K562 (cell line): ENCODE results near the gene DNMT1. TPM values are rescaled to one million over a fixed set of nuclear protein-coding genes. Genes with fewer than 3 reads are reported as not detected.

Source experiments
- ATAC-seq: fragments of 200-7000 bp; cut with Tn5 transposase; 3 replicates; pipeline ENCODE4 v1.9.1; 2020; ENCODE audit warnings: moderate library complexity
- BruUV-seq: library from RNA; stranded (reverse); fragments of 400-500 nt; replicated peaks from 2 replicates; lab custom pipeline; 2021; lab: Mats Ljungman, UMichigan
- CTCF ChIA-PET: fragments of 300-600 bp; formaldehyde crosslinking; extraction: SDS; loops from one replicate; lab custom pipeline; 2021; ENCODE audit warnings: low intra/inter-chr PET ratio; lab: Yijun Ruan, JAX
- POLR2A ChIA-PET: fragments of 300-600, 350-650 bp; sonication (Branson Sonifier 250); formaldehyde crosslinking; extraction: SDS; loops from one replicate; lab custom pipeline; 2021; ENCODE audit warnings: antibody characterized with exemption, inconsistent platforms; lab: Yijun Ruan, JAX
- DNase-seq, 4 experiments: peaks; one replicate each; pipeline versions ENCODE4 v3.0.0 to v3.0.0-alpha.2; 2011 to 2018; ENCODE audit warnings: low spot score in 3 of 4, mixed read lengths in 3 of 4; ENCODE audit errors: extremely low read depth in 1 of 4
- FAIRE-seq: peaks from 2 replicates; lab custom pipeline; 2011; peaks lifted over from hg19 to GRCh38; lab: Jason Lieb, UNC
- H2AFZ ChIP-seq: 2 replicates; pipeline ENCODE4 v1.6.0; 2011; ENCODE audit warnings: low read depth, low read length, control low read depth, inconsistent platforms
- H3K27ac ChIP-seq: fragments of 200-600 bp; 3 replicates; pipeline ENCODE4 v1.8.0; 2011; ENCODE audit warnings: low read depth, mild to moderate bottlenecking, control low read depth, inconsistent platforms, low read length, moderate library complexity, mixed read lengths; ENCODE audit errors: extremely low read depth
- H3K27me3 ChIP-seq, 2 experiments: fragments of 300-600 bp in 1 of 2; 2 replicates in 1 of 2; 3 replicates in 1 of 2; pipeline versions ENCODE4 v1.6.0 to v1.8.0; 2011; ENCODE audit warnings: inconsistent platforms in 2 of 2, low read length in 2 of 2, mild to moderate bottlenecking in 1 of 2, mixed read lengths in 1 of 2, moderate library complexity in 1 of 2; ENCODE audit not compliant: control insufficient read depth in 2 of 2, insufficient read depth in 2 of 2
- H3K36me3 ChIP-seq: fragments of 300-600 bp; 3 replicates; pipeline ENCODE4 v1.8.0; 2011; ENCODE audit warnings: mild to moderate bottlenecking, low read length, inconsistent platforms; ENCODE audit not compliant: control insufficient read depth, insufficient read depth
- H3K4me1 ChIP-seq, 2 experiments: fragments of 200-600 bp in 1 of 2; replicated peaks in 1 of 2; 2 replicates in 1 of 2; 3 replicates in 1 of 2; pipeline versions ENCODE4 v1.5.1 to v1.8.0; 2011; ENCODE audit warnings: inconsistent platforms in 2 of 2, low read length in 2 of 2, mild to moderate bottlenecking in 1 of 2, mixed read lengths in 1 of 2, moderate library complexity in 1 of 2; ENCODE audit not compliant: control insufficient read depth in 2 of 2, insufficient read depth in 2 of 2
- H3K4me2 ChIP-seq: 2 replicates; pipeline ENCODE4 v1.6.1; 2011; ENCODE audit warnings: low read length, control low read depth, inconsistent platforms, mixed read lengths; ENCODE audit not compliant: insufficient read depth
- H3K4me3 ChIP-seq: fragments of 200-600 bp; sonication (generic), shearing (Covaris generic); 2 replicates; pipeline ENCODE4 v1.5.1; 2016; ENCODE audit warnings: control low read depth, inconsistent platforms
- H3K79me2 ChIP-seq: fragments of 200-600 bp; 3 replicates; pipeline ENCODE4 v1.8.0; 2011; ENCODE audit warnings: low read length, inconsistent platforms; ENCODE audit not compliant: control insufficient read depth, insufficient read depth
- H3K9ac ChIP-seq, 2 experiments: 2 replicates each; pipeline versions ENCODE4 v1.6.0 to v1.6.1; 2011; ENCODE audit warnings: low read depth in 2 of 2, low read length in 2 of 2, control low read depth in 1 of 2, inconsistent platforms in 1 of 2, mild to moderate bottlenecking in 1 of 2, mixed read lengths in 1 of 2; ENCODE audit not compliant: insufficient read depth in 1 of 2
- H3K9me1 ChIP-seq: one replicate; pipeline ENCODE4 v1.6.0; 2011; ENCODE audit warnings: inconsistent platforms, mild to moderate bottlenecking, low read length, moderate library complexity; ENCODE audit not compliant: control insufficient read depth, insufficient read depth
- H3K9me3 ChIP-seq: replicated peaks from 2 replicates; pipeline ENCODE4 v1.5.1; 2011; ENCODE audit warnings: low read depth, low read length, inconsistent platforms; ENCODE audit not compliant: control insufficient read depth, insufficient read depth
- H4K20me1 ChIP-seq: replicated peaks from 2 replicates; pipeline ENCODE4 v1.6.1; 2011; ENCODE audit warnings: low read length, inconsistent platforms, mixed read lengths; ENCODE audit not compliant: control insufficient read depth, insufficient read depth
- ADNP ChIP-seq: fragments of 200-800 bp; sonication (Bioruptor generic); IDR thresholded peaks from 2 replicates; pipeline ENCODE4 v1.6.1; 2016; ENCODE audit warnings: missing genetic modification characterization, missing compliant biosample characterization
- BCOR ChIP-seq: fragments of 450-650 bp; IDR thresholded peaks from 2 replicates; pipeline ENCODE4 v1.6.1; 2016
- DIDO1 ChIP-seq: fragments of 450-650 bp; IDR thresholded peaks from 2 replicates; pipeline ENCODE4 v1.6.1; 2016; ENCODE audit warnings: low read depth, missing biosample characterization, missing genetic modification characterization
- LARP7 ChIP-seq: fragments of 450-650 bp; IDR thresholded peaks from 2 replicates; pipeline ENCODE4 v1.6.1; 2016
- RBBP5 ChIP-seq: fragments of 200-600 bp; sonication (generic); IDR thresholded peaks from 2 replicates; pipeline ENCODE4 v1.6.1; 2012; ENCODE audit warnings: borderline replicate concordance, mild to moderate bottlenecking, low read length, control low read depth, inconsistent platforms; ENCODE audit not compliant: insufficient read depth, poor library complexity, severe bottlenecking
- SRSF7 ChIP-seq: fragments of 200-400 bp; formaldehyde crosslinking; optimal IDR thresholded peaks from 2 replicates; pipeline ENCODE3; 2017; ENCODE audit warnings: mild to moderate bottlenecking, low read depth, low read length
- TCFL5 ChIP-seq: fragments of 250-450 bp; sonication (Bioruptor Pico); conservative IDR thresholded peaks from 2 replicates; pipeline ENCODE4 v1.6.1; 2021; ENCODE audit warnings: mild to moderate bottlenecking, moderate library complexity, matching md5 sums
- WGBS: fragments of 100-300 bp; shearing (Covaris generic); methylation state at CpG from one replicate; pipeline ENCODE4 v1.1.6; 2016; ENCODE audit warnings: low coverage, mixed read lengths; ENCODE audit not compliant: insufficient coverage; ENCODE audit errors: missing lambda C conversion rate; 5-methylcytosine and 5-hydroxymethylcytosine counted together
- in situ Hi-C: fragments of 300-500 bp; cut with MboI; formaldehyde crosslinking; loops from 4 replicates; pipeline ENCODE4 v1.15.0; 2018; ENCODE audit warnings: inconsistent platforms, mixed read lengths
- intact Hi-C: fragments of 100-400 bp; cut with micrococcal nuclease; formaldehyde crosslinking; loops from 2 replicates; pipeline ENCODE4 v1.14.2; 2022
- polyA plus RNA-seq, 8 experiments: library from polyadenylated mRNA; depleted of rRNA in 4 of 8; stranded (reverse) in 5 of 8; unstranded in 3 of 8; fragments of >200 nt; fragmentation: Nextera tagmentation in 2 of 8; fragmentation: Illumina TruSeq in 1 of 8; extraction: Ambion mirVana in 2 of 8; extraction: Trizol in 1 of 8; gene quantifications; 2 replicates each; pipeline versions ENCODE4 v1.2.1 to v1.2.3, GENCODE V29; 2011 to 2014; ENCODE audit warnings: inconsistent platforms in 1 of 8, missing spikeins in 1 of 8
- total RNA-seq, 7 experiments: library from RNA; depleted of rRNA in 6 of 7; stranded (reverse); fragments of >200 nt in 6 of 7; fragmentation: Illumina TruSeq in 2 of 7; extraction: Trizol in 2 of 7; gene quantifications; 2 replicates each; pipeline versions ENCODE4 v1.2.1 to v1.2.3, GENCODE V29; 2011 to 2021; ENCODE audit warnings: low replicate concordance in 1 of 7
- TF ChIP-seq, protein P1 (sequence below): fragments of 200-800 bp; sonication (Bioruptor generic); IDR thresholded peaks from 2 replicates; pipeline ENCODE4 v1.6.1; 2017; ENCODE audit warnings: missing genetic modification characterization, missing compliant biosample characterization
- TF ChIP-seq, protein P2 (sequence below): fragments of 450-650 bp; IDR thresholded peaks from 2 replicates; pipeline ENCODE4 v1.7.1; 2018; ENCODE audit warnings: mild to moderate bottlenecking, low read depth; ENCODE audit not compliant: partially characterized antibody
- TF ChIP-seq, protein P3 (sequence below), 2 experiments: fragments of 450-650 bp in 1 of 2; sonication (generic) in 1 of 2; formaldehyde crosslinking in 1 of 2; IDR thresholded peaks in 1 of 2; conservative IDR thresholded peaks in 1 of 2; 2 replicates each; pipeline versions ENCODE4 v1.6.1 to v1.8.1; 2016 to 2023; ENCODE audit warnings: mild to moderate bottlenecking in 2 of 2, moderate library complexity in 2 of 2, inconsistent platforms in 1 of 2, missing genetic modification reagents in 1 of 2

Gene DNMT1
- total and polyA plus RNA-seq, 9 of the 15 experiments (the other 6 are each of a cell fraction or from before 2014, with no cell fraction given): 80.1 to 271 (median 121) TPM

GRCh38 chr19:10106100-10106936 is 88.4 kb downstream of the DNMT1 start, which contains the start of gene PPAN (continued):
- TF ChIP-seq, protein P1, sequence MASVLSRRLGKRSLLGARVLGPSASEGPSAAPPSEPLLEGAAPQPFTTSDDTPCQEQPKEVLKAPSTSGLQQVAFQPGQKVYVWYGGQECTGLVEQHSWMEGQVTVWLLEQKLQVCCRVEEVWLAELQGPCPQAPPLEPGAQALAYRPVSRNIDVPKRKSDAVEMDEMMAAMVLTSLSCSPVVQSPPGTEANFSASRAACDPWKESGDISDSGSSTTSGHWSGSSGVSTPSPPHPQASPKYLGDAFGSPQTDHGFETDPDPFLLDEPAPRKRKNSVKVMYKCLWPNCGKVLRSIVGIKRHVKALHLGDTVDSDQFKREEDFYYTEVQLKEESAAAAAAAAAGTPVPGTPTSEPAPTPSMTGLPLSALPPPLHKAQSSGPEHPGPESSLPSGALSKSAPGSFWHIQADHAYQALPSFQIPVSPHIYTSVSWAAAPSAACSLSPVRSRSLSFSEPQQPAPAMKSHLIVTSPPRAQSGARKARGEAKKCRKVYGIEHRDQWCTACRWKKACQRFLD: 0 out of 2 replicates have a peak, but pooled peaks have one; percentile 79
- TF ChIP-seq RBBP5 (peak; percentile 88), LARP7 (no peak), DIDO1 (tag) (no peak)
- TF ChIP-seq, all 486 proteins: peak for 117

GRCh38 chr19:10105509-10106099 is 89.1 kb downstream of the DNMT1 start:
- H3K9me3 ChIP-seq: no peaks in the 10 kb centered on the region
- FAIRE-seq: no peak
- H3K4me3 ChIP-seq: peak overlapping the region; percentile 77; the same call in 1 of the 2 replicates
- in situ Hi-C loops: no loop called here
- peak in 2 of 4 experiments; percentile 11 to 17 for DNase-seq
- POLR2A ChIA-PET: interaction anchor here (0.5 to 3.9 kb wide), 7 partner anchors 9 to 165 kb away, joined by 3 to 49 read pairs (median 4); partner anchors contain the start of gene EIF3G
- H3K4me2 ChIP-seq: peak overlapping the region; percentile 47; the same call in 1 of the 2 replicates
- H3K27ac ChIP-seq: peak overlapping the region; percentile 74
- H3K27me3 ChIP-seq: no peaks in the 10 kb centered on the region
- WGBS: 46% methylated on average over 13 of the region's 16 CpGs
- peaks cover 34 to 54% of the 10 kb centered on the region in 2 experiments for H3K4me1 ChIP-seq
- peaks cover 37% of the 10 kb centered on the region for H3K36me3 ChIP-seq
- CTCF ChIA-PET: no interaction called here
- peak overlapping the region; percentile 75 for H2AFZ ChIP-seq
- no peaks in the 10 kb centered on the region; the same call in 1 of the 2 replicates for H4K20me1 ChIP-seq
- BruUV-seq: no TSS peak
- ATAC-seq: no peak
- peaks cover 37% of the 10 kb centered on the region for H3K79me2 ChIP-seq
- no peaks in the 10 kb centered on the region for H3K9me1 ChIP-seq
- intact Hi-C loops: no loop called here
- H3K9ac ChIP-seq: peak overlapping the region; percentile 74 to 94; a peak in 3 of 4 replicates
- TF ChIP-seq, protein P2, sequence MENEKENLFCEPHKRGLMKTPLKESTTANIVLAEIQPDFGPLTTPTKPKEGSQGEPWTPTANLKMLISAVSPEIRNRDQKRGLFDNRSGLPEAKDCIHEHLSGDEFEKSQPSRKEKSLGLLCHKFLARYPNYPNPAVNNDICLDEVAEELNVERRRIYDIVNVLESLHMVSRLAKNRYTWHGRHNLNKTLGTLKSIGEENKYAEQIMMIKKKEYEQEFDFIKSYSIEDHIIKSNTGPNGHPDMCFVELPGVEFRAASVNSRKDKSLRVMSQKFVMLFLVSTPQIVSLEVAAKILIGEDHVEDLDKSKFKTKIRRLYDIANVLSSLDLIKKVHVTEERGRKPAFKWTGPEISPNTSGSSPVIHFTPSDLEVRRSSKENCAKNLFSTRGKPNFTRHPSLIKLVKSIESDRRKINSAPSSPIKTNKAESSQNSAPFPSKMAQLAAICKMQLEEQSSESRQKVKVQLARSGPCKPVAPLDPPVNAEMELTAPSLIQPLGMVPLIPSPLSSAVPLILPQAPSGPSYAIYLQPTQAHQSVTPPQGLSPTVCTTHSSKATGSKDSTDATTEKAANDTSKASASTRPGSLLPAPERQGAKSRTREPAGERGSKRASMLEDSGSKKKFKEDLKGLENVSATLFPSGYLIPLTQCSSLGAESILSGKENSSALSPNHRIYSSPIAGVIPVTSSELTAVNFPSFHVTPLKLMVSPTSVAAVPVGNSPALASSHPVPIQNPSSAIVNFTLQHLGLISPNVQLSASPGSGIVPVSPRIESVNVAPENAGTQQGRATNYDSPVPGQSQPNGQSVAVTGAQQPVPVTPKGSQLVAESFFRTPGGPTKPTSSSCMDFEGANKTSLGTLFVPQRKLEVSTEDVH: no peak
- TF ChIP-seq BCOR: no peak
- TF ChIP-seq ADNP (tag): peak; percentile 97
- no peak for TF ChIP-seq TCFL5 (CRISPR knock-in tag)
- TF ChIP-seq, protein P3, sequence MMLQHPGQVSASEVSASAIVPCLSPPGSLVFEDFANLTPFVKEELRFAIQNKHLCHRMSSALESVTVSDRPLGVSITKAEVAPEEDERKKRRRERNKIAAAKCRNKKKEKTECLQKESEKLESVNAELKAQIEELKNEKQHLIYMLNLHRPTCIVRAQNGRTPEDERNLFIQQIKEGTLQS (IDR thresholded peaks at IDR 0.05): 0 out of 2 replicates have a peak, but pooled peaks have one; percentile 7
- TF ChIP-seq, protein P3 (CRISPR knock-in tag; conservative IDR thresholded peaks at IDR 0.05): no peak
- no peak for TF ChIP-seq SRSF7
